NB4 (cell line): ENCODE results near the gene CD300LF.

Source experiments
- MYC ChIP-seq: IDR thresholded peaks from 2 replicates; pipeline ENCODE4 v1.6.1; 2011; ENCODE audit warnings: low read depth, low read length
- POLR2A ChIP-seq: IDR thresholded peaks from 2 replicates; pipeline ENCODE4 v1.6.1; 2011; ENCODE audit warnings: mild to moderate bottlenecking; ENCODE audit not compliant: insufficient read length; ENCODE audit errors: extremely low read depth
- TF ChIP-seq, protein P1 (sequence below): IDR thresholded peaks from one replicate; pipeline ENCODE4 v1.5.1; 2012; ENCODE audit warnings: low read depth, low read length
- TF ChIP-seq, protein P2 (sequence below): IDR thresholded peaks from 2 replicates; pipeline ENCODE4 v1.6.1; 2011; ENCODE audit warnings: low read depth, low read length

DNA sequence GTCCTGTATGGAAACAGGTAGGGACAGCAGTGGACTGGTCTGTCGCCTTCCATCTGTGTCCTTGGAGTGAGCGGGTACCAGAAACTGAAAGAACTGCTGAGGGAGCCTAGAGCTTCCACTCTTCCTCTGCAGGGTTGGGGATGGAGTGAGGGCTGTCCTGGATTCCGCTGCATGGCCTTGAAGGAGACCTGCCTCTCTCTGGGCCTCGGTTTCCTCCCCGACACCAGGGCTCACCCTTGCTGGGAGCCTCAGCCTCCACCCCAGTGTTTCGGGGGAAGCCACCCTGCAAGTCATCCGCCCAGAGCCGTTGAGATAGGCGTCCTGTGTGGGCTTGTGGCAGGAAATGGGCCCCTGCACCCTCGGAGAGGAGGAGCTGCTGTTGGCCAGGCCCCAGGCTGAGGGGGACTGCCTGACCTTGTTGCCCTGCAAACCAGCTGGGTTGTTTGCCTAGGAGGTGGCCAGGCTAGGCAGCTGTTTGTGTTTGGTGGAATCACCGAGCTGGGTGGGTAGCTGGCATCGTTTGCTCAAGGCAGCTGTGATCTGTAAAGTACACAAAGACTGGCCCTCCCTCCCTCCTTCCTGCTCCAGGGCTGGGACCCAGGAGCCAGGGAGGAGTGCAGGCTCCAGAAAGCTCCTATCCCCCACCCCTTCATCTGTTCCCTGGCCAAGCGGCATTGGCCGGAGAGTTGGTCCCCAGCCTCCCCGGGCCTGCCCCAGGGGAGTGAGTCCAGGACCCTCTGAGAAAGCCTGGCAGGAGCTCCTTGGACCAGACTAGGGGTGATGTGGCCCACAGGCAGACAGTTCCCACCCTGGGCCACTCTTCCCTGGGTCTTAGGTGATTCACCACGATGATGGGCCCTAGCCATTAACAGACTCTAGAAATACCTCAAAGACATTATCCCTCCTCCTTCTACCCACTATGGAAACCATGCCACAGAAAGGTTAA, 25.6 kb upstream of the CD300LF start:
- TF ChIP-seq POLR2A (peak; percentile 63), MYC (peak; percentile 35)
- TF ChIP-seq, protein P1, sequence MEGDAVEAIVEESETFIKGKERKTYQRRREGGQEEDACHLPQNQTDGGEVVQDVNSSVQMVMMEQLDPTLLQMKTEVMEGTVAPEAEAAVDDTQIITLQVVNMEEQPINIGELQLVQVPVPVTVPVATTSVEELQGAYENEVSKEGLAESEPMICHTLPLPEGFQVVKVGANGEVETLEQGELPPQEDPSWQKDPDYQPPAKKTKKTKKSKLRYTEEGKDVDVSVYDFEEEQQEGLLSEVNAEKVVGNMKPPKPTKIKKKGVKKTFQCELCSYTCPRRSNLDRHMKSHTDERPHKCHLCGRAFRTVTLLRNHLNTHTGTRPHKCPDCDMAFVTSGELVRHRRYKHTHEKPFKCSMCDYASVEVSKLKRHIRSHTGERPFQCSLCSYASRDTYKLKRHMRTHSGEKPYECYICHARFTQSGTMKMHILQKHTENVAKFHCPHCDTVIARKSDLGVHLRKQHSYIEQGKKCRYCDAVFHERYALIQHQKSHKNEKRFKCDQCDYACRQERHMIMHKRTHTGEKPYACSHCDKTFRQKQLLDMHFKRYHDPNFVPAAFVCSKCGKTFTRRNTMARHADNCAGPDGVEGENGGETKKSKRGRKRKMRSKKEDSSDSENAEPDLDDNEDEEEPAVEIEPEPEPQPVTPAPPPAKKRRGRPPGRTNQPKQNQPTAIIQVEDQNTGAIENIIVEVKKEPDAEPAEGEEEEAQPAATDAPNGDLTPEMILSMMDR, result no peak
- TF ChIP-seq, protein P2, sequence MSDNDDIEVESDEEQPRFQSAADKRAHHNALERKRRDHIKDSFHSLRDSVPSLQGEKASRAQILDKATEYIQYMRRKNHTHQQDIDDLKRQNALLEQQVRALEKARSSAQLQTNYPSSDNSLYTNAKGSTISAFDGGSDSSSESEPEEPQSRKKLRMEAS, result peak; percentile 52; the same call in 1 of the 2 replicates
